Stimulated activated CD4-positive, alpha-beta T cell treated with anti-CD3 and anti-CD28 coated beads, Interleukin-2, amount 100 ng/mL, for 4 hours (primary cell): ENCODE measurements around the gene IMMP2L.
A peak's percentile ranks its signal among the peaks of the same experiment; 100 is the strongest.
"Not testable (repeated sequence)": the region's sequence is repeated elsewhere in the genome, so short reads cannot be mapped to it uniquely, and the experiment has no call there.

Experiments
- DNase-seq: peaks from one replicate; pipeline ENCODE4 v3.0.0-alpha.2; 2020; ENCODE audit warnings: low read depth

The IMMP2L gene

GRCh38 chr7:111074071-111074747, 488.1 kb downstream of the IMMP2L start:
- DNase-seq = no peak

GRCh38 chr7:111072658-111073057, 489.6 kb downstream of the IMMP2L start:
- DNase-seq = not testable (repeated sequence)

GRCh38 chr7:111071556-111071955, 490.7 kb downstream of the IMMP2L start:
- no peak for DNase-seq

DNA sequence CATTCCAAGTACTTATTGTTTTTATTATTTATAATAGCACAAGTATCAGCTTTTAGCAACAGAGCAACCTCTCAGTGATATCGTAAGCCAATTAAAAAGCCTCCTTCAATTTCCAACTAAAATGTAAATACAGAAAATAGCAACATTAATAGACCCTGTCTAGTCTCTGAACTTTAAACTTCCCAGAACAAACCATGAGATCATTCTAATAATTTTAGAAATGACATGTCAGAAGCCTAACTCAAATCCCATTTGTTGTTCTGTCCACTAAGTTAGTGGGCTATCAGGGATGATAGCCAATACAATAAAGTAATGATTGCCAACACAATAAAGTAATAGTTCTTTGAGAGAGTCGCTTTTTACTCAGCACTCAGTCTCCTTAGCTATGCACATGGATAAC, 493.7 kb downstream of the IMMP2L start:
- no peak for DNase-seq

DNA sequence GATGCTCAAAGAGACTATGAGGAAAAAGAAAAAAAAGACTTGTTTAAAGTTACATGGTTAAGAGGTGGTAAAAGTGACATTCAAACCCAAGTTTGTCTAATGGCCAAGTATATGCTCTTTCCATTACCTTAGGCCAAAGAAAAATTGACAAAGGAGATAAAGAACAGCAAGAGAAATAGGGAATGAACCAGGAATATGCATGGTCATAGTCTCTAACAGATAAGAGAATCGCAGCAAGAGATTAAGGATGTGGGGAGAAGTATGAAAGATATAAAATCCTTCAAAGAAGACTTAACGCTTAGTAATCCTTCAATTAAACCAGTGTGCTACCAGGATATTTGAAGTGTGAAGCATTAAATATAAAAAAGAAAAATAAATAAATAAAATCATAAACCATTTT, 494.6 kb downstream of the IMMP2L start:
- no peak for DNase-seq

DNA sequence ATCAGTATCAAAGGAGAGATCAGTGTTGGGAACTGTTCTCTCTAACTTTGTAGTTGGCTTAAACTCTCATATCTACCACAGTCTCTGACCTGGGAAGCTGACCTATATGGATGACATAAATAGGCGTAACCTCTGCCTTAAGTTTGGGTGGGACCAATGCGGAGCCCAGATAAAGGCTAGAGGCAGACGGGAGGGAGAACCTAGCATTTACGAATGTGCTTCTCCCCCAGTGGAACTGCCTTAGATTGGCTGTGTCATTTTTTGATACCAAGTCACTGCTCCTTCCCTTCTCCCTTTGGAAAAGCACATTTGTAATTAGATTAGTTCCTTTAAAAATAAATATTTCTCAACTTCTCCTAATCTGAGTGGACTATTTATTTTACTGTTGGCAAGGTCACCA, 495.0 kb downstream of the IMMP2L start:
- DNase-seq = no peak

- DNase-seq = no peak
These were observed 499.1 kb downstream of the IMMP2L start for GRCh38 chr7:111063166-111063565.

DNA sequence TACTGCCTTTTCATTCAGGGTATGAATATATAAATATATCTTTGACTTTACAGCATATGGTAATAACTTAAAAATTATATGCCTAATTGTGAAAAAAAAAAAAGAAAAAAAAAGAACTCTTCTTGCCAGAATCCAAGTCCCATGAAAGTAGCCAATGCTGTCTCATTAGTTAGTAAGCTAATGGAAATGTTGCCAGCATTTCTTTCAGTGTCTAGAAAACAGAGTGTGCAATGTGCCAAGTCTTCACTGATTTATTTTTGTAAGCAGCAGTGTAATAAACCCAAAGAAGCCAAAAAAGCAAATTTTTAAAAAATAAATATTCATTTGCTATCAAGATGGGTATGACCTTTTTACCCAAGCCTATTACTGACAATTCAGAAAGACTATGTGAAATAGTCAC, 502.5 kb downstream of the IMMP2L start:
- no peak for DNase-seq

GRCh38 chr7:111057066-111057465, 505.2 kb downstream of the IMMP2L start:
- DNase-seq = no peak

GRCh38 chr7:111056371-111056770, 505.9 kb downstream of the IMMP2L start:
- DNase-seq = no peak

DNA sequence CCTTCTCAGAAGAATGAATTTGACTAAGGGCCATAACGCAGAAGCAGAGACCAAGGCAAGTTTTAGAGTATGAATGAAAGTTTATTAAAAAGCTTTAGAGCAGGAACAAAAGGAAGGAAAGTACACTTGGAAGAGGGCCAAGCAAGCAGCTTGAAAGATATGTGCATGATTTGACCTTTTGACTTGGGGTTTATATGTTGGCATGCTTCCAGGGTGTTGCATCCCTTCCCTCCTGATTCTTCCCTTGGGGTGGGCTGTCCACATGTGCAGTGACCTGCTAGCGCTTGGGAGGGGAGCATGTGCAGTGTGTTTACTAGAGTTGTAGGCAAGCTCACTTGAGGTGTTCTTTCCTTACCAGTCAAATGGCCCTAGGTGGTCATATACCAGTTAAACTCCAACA, 509.3 kb downstream of the IMMP2L start:
- DNase-seq = no peak

DNA sequence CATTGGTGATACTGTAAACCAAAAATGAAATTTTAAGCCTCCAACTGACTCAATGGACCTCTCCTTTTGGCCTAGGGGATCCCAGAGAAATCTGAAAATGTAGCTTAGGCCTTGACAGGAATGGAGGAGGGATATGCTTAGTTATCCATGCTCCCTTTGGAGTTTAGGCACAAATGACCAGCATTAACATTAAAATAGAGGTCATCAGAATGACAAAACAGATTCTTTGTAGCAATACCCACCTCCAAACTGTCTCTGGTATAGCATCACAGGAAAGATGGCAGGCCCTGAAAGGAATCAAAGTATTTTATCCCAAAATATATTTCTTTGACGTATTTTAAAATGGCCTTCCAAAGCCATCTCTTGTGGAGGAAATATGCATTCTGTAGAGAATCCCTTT, 510.5 kb downstream of the IMMP2L start:
- DNase-seq = no peak

DNA sequence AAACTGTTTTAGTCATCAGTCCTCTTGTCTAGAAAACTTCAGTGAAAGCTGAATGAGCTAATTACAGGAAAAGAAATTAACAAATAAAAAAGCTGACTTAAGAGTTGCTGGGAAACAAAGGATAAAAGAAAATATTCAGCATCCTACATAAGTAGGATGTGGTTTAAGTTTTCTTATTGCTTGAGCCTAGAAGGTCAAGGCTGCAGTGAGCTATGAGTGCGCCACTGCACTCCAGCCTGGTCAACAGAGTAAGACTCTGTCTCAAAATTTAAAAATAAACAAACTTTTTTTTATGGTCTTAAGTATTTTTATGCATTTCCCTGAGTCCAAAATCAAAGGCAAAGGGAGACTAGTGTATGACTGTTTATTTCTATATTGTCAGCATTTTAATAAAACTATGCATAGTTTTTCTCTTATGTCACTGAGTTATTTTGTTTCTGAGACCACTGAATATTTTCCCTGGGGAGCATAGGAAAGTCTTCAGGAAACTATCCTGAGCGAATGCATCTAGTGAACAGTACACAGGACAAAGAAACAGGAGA, 511.3 kb downstream of the IMMP2L start:
- DNase-seq = no peak

GRCh38 chr7:111049971-111050680, 512.2 kb downstream of the IMMP2L start:
- no peak for DNase-seq

DNA sequence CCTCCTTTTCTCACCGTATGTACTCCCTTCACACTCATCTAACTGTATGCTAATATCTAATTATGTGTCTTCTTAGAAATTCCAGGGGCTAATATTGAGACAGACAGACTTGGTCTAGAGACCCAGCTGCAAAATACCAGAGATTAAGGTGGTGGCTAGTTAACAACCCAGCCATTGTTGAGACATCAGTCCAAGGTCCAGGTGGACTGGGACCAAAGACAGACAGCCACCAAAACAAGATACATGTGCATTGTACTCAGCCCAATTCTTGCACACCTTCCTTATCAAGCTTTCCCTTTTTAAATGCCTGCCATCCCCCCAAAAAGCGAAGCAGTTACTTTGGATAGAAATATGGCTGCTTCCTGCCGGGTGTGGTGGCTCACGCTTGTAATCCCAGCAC, 514.7 kb downstream of the IMMP2L start:
- DNase-seq = no peak

DNA sequence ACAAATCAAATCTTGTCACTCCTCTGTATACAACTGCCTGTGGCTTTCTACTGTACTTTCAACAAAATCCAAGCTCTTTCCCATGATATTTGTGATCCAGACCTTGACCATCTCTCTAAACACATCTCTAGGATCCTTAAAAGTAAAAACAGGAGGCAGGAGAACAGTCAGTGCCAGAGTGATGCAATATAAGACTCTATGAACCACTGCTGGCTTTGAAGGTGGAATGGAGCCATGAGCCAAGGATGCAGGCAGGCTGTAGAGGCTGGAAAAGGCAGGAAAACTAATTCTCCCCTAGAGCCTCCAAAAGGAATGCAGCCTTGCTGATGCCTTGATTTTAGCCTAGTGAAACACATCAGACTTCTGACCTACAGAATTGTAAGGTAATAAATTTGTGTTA, 516.8 kb downstream of the IMMP2L start:
- no peak for DNase-seq

DNA sequence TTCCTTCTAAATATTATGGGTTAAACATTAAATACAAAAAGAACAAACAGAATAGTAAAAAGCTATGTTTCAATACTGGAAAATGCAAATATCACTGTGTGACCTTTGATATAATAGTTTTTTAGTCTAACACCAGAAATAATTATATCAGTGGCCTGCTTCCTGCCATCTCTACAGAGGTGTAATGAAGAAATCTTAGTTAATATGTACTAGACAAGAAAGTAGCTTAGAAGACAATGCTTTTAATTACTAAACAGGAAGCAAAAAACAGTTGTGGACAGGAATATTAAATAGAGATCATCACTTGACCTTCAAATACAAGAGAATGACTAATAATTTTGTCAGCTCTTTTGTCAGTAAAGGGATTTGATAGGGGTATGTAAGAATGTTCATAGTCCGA, 518.7 kb downstream of the IMMP2L start:
- no peak for DNase-seq

- no peak for DNase-seq
These were observed 519.5 kb downstream of the IMMP2L start for GRCh38 chr7:111042842-111043241.

- no peak for DNase-seq
These were observed 520.7 kb downstream of the IMMP2L start for GRCh38 chr7:111041577-111041976.

DNA sequence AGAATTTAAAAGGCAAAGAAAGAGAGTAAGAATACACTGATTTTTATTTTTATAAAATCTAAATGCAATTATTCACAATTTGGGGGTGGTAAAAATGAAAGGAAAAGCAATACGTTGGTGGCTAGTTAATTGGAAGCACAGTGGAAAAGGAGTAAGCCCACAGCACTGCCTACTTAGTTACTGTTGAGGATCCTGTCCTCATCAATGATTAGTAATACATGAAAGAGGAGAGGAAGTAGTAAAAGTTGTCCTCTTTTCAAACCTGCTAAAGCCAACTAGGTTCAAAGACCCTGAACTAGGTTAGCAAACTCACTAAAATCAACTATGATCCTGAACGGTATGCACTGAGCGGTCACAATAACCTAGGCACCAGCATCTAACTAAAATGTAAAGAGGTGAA, 524.1 kb downstream of the IMMP2L start:
- no peak for DNase-seq

DNA sequence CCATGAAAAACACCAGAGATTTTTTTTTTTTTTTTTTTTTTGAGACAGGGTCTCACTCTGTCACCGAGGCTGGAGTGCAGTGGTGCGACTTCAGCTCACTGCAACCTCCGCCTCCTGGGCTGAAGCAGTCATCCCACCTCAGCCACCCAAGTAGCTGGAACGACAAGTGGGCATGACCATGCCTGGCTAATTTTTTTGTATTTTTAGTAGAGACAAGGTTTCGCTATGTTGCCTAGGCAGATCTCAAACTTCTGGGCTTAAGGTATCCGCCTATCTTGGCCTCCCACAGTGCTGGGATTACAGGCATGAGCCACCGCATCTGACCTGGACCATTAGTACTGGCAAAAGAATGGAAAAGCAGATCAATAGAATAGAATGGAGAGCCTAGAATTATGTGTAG, 530.4 kb downstream of the IMMP2L start:
- no peak for DNase-seq

GRCh38 chr7:111030336-111030735, 532.0 kb downstream of the IMMP2L start:
- DNase-seq = no peak

- peak; percentile 46 for DNase-seq
These were observed 532.6 kb downstream of the IMMP2L start for GRCh38 chr7:111029574-111030251.
